ENCODE results near the gene CDC42SE2.

Gene CDC42SE2

DNA sequence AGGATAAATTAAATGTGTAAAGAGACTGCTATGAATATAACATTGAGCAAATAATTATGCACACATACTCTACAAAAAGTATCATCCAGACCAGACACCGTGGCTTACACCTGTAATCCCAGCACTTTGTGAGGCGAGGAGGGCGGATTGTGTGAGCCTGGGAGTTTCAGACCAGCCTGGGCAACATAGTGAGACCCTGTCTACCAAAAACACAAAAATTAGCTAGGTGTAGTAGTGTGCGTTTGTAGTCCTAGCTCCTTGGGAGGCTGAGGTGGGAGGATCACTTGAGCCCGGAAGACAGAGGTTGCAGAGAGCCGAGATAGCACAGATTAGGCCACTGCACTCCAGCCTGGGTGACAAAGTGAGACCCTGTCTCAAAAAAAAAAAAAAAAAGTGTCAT lies 2.4 kb upstream of the CDC42SE2 start:
- TF ChIP-seq POLR2A (IDR thresholded peaks at IDR 0.05; ENCODE audit: extremely low read depth, insufficient read length) (no peak), MYC (IDR thresholded peaks at IDR 0.05; ENCODE audit: low read depth, low read length) (no peak)
- TF ChIP-seq, protein P1, sequence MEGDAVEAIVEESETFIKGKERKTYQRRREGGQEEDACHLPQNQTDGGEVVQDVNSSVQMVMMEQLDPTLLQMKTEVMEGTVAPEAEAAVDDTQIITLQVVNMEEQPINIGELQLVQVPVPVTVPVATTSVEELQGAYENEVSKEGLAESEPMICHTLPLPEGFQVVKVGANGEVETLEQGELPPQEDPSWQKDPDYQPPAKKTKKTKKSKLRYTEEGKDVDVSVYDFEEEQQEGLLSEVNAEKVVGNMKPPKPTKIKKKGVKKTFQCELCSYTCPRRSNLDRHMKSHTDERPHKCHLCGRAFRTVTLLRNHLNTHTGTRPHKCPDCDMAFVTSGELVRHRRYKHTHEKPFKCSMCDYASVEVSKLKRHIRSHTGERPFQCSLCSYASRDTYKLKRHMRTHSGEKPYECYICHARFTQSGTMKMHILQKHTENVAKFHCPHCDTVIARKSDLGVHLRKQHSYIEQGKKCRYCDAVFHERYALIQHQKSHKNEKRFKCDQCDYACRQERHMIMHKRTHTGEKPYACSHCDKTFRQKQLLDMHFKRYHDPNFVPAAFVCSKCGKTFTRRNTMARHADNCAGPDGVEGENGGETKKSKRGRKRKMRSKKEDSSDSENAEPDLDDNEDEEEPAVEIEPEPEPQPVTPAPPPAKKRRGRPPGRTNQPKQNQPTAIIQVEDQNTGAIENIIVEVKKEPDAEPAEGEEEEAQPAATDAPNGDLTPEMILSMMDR (IDR thresholded peaks at IDR 0.05; ENCODE audit: low read depth, low read length), result no peak
- TF ChIP-seq, protein P2, sequence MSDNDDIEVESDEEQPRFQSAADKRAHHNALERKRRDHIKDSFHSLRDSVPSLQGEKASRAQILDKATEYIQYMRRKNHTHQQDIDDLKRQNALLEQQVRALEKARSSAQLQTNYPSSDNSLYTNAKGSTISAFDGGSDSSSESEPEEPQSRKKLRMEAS (IDR thresholded peaks at IDR 0.05; ENCODE audit: low read depth, low read length), result no peak
- no peak overlapping the region for H3K4me3 ChIP-seq (ENCODE audit: low read depth, low read length)
- no peak for DNase-seq (ENCODE audit: low read depth)

DNA sequence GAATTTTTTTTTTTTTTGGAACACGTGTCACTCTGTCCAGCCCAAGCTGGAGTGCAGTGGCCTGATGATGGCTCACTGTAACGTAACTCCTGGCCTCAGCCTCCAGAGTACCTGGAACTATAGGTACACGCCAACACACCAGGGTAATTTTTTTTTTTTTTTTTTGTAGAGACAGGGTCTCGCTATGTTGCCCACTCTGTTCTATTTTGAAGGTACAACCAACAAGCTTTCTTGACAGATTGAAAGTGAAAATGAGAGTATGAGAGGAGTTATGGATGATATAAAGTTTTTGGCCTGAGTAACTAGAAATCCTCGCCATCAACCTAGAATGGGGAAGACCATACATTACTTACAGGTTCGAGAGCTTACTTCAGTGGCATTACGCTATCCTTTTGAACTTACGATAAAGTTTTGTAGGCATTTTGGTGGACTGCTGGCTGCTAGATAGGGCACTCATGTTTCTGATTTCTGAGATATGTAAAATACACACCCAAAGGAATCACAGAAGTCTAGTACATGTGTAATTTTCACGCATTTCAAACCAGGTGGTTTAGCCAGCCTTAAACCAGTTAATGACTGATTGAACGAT lies 806 bp upstream of the CDC42SE2 start:
- TF ChIP-seq, protein P2 (IDR thresholded peaks at IDR 0.05; ENCODE audit: low read depth, low read length), result peak; percentile 17; the same call in 1 of the 2 replicates
- TF ChIP-seq POLR2A (IDR thresholded peaks at IDR 0.05; ENCODE audit: extremely low read depth, insufficient read length) (no peak), MYC (IDR thresholded peaks at IDR 0.05; ENCODE audit: low read depth, low read length) (no peak)
- TF ChIP-seq, protein P1 (IDR thresholded peaks at IDR 0.05; ENCODE audit: low read depth, low read length), result no peak
- H3K4me3 ChIP-seq (ENCODE audit: low read depth, low read length), result peak overlapping the region; percentile 95
- DNase-seq (ENCODE audit: low read depth), result peak; percentile 51

DNA sequence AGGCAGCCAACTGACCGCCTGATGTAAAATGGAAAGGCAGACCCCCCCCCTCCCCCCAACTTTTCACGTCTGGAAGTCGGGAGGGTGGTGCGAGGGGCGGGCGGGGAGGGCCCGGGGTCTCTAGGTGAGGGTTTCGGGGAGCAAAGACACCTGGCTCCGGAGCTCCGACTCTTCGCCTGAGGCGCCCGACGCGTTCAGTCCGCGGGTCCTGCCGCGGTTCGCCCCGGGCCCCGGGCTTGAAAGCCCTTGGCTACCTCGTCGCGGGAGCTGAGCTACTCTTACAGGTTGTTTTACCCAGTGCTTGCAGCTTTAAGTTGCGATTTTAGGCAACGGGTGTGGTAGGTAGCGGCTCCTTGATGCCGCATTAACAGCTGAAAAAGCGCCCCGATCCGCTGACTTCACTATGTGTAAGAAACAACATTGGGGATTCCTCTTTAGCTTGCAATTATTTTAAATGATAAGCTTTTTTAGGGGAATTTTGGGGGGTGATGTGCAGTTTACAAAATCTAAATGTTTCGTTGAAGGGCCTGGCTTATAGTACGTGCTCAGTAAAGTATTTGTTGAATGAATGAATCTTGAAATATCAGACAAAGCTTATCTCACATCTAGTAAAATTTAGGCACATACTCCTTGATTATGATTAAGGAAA lies 722 bp downstream of the CDC42SE2 start:
- peak; percentile 72 for DNase-seq (ENCODE audit: low read depth)
- H3K4me3 ChIP-seq (ENCODE audit: low read depth, low read length), result peak overlapping the region; percentile 84
- no peak for TF ChIP-seq POLR2A (IDR thresholded peaks at IDR 0.05; ENCODE audit: extremely low read depth, insufficient read length)
- TF ChIP-seq, protein P1 (IDR thresholded peaks at IDR 0.05; ENCODE audit: low read depth, low read length), result no peak
- TF ChIP-seq, protein P2 (IDR thresholded peaks at IDR 0.05; ENCODE audit: low read depth, low read length), result no peak
- no peak for TF ChIP-seq MYC (IDR thresholded peaks at IDR 0.05; ENCODE audit: low read depth, low read length)

DNA sequence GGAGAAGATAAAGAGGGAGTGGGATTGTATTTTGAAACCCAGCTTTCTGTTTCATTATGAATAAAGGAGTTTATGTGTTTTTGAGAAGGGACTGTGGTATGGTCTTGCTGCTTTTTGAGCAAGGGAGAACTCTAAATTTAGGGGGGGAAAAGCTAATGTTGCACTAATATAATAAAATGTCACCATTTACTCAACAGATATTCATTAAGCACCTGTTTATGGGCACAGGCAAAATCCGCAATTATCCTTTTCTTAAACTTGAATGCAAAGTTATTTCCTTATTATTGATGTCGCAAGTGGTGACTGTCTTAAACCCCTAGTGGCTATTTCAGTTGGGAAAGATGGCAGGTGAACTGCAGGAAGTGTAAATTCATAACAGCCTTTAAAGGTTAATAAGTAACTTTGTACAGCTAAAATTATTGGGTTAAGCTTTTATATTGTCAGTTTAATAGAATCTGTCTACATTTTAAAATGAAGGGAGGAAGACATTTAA lies 1.5 kb downstream of the CDC42SE2 start:
- TF ChIP-seq, protein P2 (IDR thresholded peaks at IDR 0.05; ENCODE audit: low read depth, low read length), result no peak
- TF ChIP-seq MYC (IDR thresholded peaks at IDR 0.05; ENCODE audit: low read depth, low read length) (no peak), POLR2A (IDR thresholded peaks at IDR 0.05; ENCODE audit: extremely low read depth, insufficient read length) (no peak)
- TF ChIP-seq, protein P1 (IDR thresholded peaks at IDR 0.05; ENCODE audit: low read depth, low read length), result no peak
- peak overlapping the region; percentile 84 for H3K4me3 ChIP-seq (ENCODE audit: low read depth, low read length)
- DNase-seq (ENCODE audit: low read depth), result peak; percentile 77

DNA sequence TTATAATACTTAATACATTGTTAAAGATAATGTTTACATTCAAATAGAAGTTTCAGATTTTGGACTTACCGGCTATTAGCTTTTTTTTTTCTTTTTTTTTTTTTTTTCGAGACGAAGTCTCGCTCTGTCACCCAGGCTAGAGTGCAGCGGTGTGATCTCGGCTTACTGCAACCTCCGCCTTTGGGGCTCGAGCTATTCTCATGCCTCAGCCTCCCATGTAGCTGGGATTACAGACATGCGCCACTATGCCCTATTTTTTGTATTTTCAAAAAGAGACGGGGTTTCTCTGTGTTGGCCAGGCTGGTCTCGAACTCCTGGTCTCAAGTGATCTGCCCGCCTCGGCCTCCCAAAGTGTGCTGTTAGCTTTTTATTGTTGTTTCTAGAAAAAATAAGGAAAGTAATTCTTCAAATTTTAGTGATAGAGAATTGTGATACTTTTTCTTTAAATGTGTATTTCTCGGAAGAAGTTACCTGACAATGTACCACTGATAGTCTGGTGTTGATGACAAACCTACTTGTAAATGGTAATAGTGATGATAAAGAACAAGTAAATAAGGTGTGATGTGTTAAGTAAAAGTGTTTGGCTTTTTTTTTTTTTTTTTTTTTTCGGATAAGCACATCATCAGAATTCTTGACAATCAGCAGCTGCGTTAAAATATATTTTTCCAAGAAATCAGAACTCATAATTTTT lies 2.7 kb downstream of the CDC42SE2 start:
- TF ChIP-seq, protein P2 (IDR thresholded peaks at IDR 0.05; ENCODE audit: low read depth, low read length), result no peak
- TF ChIP-seq MYC (IDR thresholded peaks at IDR 0.05; ENCODE audit: low read depth, low read length) (no peak), POLR2A (IDR thresholded peaks at IDR 0.05; ENCODE audit: extremely low read depth, insufficient read length) (no peak)
- TF ChIP-seq, protein P1 (IDR thresholded peaks at IDR 0.05; ENCODE audit: low read depth, low read length), result no peak
- H3K4me3 ChIP-seq (ENCODE audit: low read depth, low read length), result peak overlapping the region; percentile 84
- no peak for DNase-seq (ENCODE audit: low read depth)

Measured in NB4 (cell line).